Stimulated activated CD8-positive, alpha-beta memory T cell treated with anti-CD3 and anti-CD28 coated beads, Interleukin-7, amount 100 ng/mL, for 1 hour (primary cell): ENCODE results near the gene NANOS2.

ENCODE experiments used
- DNase-seq, 2 donors: peaks; one replicate each; pipeline ENCODE4 v3.0.0-alpha.2; 2020; ENCODE audit warnings: low read depth in 2 of 2

NANOS2 gene

DNA sequence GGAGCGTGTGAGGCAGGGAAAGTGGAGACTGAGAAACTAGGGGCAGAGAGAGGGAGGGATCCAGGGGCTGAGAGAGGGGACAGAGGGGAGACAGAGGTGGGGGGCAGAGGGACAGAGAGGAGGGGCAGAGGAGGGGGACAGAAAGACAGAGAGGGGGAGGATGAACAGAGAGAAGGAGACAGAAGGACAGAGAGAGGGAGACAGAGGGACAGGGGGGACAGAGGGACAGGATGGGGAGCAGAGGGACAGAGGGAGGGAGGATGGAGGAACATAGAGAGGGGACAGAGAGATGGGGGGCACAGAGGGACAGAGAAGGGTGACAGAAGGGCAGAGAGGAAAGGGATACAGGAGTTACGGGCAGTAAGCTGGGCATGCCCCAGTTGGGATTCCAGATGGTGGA lies 14.7 kb upstream of the NANOS2 start:
- DNase-seq = no peak

DNA sequence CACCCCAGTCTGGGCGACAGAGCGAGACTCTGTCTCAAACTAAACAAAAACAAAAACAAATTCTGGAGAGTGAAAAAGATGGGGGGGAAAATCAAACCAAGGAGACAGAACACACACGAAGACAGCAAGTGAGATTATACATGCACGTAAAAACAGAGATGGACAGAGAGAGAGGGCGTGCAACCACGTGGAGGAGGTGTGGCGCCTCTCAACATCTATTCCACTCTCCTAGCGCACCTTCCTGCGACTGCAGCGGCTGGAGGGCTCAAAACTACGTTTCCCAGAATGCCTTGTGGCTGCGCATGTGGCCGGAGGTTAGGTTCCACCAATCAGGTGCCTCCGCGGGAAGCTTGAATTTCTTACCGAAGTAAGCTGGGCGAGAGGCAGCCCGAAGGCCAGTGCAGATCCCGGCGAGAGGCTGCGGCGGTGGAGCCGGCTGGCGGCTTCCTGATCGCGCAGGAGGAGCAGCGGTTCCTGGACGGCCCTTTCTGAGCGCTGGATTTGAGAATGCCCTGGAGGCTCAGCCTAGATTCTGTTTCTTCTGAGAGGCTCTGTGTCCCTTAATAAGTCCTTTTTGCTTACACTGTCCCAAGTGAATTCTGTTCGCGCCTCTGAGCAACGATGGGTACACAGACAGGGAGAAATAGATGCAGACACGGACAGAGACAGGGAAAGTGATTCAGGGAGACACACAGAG lies 13.1 kb upstream of the NANOS2 start:
- DNase-seq = peak; percentile 69 to 78

DNA sequence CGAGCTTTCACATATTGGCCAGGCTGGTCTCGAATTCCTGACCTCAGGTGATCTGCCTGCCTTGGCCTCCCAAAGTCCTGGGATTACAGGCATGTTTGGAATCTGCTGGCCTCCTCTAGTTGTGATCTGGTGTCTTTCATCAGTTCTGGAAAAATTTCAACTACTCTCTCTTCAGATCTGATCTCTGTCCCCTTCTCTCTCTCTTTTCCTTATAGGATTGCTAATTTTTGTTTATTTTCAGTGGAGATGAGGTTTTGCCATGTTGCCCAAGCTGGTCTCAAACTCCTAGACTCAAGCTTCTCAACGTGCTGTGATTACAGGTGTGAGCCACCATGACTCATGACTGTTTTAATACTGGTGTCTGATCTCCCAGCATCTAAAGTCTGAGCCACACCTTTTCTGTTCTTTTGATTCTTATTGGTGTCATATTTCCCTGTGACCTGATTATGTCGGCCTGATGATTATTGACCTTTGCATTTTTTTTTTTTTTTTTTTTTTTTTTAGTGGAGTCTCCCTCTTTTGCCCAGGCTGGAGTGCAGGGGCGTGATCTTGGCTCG lies 10.4 kb upstream of the NANOS2 start:
- no peak for DNase-seq

DNA sequence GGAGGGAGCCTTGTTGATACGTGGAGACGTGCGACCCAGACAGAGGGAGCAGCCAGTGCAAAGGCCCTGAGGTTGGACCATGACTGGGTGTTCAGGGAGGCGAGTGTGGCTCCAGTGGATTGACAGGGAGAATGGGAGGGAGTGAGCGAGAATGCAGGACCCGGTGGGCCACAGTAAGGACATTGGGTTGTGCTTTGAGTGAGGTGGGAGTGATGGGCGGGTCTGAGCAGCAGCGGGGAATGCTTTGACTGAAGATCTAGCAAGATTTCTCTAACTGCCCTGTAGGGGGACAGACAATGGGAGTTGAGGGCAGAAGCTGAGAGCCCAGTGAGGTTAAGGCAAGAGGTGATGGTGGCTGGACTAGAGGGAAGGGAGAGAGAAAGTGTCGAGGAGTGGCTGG lies 7.7 kb upstream of the NANOS2 start:
- no peak for DNase-seq

DNA sequence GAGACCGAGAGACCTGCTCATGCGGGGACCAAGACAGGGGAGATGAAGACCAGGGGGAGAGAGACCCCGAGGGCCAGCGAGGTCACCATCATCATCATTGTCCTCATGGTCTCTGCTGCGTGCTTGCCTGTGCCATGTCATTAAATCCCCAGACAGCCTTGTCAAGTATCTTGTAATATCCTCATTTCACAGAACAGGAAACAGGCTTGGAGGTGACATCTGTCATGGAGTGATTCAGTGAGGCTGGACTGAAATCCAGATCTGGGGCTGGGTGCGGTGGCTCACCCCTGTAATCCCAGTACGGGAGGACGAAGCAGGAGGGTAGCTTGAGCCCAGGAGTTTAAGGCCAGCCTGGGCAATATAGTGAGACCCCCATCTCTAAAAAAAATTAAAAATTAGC lies 5.9 kb upstream of the NANOS2 start:
- DNase-seq = no peak

DNA sequence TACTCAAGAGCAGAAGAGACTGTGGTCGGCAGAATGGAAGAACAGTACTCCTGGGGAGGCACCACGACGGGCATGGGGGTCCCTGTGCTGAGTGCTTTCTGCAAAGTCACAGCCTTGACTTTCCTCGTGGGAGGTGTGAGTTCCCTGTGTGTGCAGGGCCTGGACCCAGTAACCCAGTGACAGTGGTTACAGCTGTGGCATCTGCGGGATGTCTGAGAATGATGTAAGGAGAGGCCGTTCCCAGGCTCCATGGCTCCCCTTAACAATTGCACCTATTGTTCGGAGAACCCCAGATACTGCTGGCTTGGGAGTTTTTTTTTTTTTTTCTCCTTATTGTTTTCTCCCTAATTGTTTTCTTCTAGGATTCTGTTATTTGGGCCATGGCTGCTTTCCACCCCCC lies 5.1 kb upstream of the NANOS2 start:
- no peak for DNase-seq

DNA sequence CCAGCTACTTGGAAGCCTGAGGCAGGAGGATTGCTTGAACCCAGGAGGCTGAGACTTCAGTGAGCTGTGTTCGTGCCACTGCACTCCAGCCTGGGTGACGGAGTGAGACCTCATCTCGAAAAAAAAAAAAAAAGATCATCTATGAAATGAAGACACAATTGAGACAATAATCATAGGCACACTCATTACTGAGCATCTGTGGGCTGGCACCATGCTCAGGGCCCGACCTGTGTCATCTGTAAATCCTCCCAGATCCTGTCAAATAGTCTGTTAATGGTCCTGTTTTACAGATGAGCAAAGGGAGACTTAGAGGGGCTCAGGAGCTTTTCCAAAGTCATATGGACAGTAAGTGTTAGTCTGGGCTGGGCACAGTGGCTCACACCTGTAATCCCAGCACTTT lies 4.1 kb upstream of the NANOS2 start:
- DNase-seq = no peak

DNA sequence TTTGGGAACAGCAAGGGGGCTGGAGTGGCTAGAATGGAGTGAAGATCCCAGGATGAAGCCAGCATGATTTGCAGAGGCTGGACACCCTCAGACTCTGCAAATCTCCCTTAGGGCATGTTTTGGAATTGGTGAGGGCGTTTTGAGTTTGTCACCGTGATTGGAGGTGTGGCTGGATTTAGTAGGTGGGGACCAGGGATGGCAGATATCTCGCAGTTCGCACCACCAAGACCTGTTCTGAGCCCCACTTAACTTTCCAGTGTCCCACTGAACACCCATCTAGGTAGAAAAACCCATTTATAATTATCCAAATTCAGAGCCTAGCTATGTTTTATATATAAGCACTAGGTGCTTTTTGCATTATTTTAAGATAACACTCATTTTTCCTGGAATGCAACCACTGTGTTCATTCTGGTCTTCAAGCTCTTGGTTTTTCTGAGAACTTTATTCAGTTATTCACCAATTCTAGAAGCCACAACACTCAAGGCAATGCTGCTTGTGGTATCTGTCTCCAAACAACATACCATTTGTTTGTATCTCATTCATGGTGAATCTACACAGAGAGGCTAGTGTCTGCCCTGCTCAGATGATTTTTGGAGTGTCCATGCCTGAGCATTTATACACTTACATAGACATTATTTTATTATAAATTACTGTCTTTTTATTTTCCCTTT lies 3.0 kb upstream of the NANOS2 start:
- no peak for DNase-seq

DNA sequence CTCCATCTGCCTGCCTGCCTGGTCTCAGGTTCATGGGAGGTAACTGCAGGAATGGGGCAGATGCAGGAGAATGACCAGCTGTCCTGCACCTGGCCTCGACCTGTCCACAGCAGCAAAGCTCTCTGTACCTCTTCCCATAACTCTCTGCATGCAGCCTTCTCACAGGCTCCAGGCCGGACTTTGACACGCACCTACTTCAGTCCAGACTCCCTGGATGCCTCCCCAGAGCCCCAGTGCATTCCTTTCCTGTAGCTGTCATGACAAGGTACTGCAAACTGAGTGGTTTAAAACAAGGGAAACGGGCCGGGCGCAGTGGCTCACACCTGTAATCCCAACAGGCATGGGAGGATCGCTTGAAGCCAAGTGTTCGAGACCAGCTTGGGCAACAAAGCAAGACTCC lies 3.3 kb downstream of the NANOS2 start:
- no peak for DNase-seq

DNA sequence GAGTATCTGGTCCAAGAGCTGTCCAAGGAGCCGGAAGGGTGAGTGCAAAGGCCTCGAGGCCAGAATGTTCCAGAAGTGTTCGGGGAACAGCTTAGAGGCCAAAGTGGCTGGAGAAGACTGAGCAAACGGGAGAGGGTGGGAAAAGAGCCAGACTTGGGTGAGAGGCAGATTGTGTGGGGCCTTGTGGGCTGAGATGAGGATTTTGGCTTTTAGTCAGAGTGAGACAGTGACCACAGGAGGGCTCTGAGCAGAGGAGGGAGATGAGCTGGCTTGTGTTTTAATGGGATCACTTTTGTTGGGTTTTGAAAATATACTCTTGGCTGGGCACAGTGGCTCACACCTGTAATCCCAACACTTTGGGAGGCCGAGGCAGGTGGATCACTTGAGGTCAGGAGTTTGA lies 5.6 kb downstream of the NANOS2 start:
- DNase-seq = no peak

DNA sequence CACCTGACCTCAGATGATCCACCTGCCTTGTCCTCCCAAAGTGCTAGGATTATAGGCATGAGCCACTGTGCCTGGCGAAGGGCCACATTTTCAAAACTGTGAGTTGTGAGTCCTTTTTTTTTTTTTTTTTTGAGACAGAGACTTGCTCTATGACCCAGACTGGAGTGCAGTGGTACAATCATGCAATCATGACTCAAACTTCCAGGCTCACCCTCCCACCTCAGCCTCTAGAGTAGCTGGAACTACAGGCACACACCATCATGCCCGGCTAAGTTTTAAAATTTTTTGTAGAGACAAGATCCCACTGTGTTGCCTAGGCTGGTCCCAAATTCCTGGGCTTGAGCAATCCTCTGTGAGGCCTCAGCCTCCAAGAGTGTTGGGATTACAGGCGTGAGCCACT lies 8.4 kb downstream of the NANOS2 start:
- no peak for DNase-seq

DNA sequence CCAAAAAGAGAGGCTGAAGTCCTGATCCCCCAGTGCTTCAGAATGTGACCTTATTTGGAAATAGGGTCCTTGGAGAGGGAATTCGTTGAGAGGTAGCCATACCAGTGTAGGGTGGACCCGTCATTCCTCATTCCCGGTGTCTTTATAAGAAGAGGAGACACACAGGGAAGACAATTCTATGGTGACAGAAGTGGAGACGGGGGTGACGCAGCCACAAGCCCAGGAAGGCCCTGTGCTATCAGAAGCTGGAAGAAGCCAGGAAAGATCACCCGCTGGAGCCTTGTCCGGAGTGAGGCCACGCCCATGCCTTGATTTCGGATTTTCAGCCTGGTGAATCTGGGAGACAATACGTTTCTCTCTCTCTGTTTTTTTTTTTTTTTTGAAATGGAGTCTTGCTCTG lies 9.6 kb downstream of the NANOS2 start:
- no peak for DNase-seq

DNA sequence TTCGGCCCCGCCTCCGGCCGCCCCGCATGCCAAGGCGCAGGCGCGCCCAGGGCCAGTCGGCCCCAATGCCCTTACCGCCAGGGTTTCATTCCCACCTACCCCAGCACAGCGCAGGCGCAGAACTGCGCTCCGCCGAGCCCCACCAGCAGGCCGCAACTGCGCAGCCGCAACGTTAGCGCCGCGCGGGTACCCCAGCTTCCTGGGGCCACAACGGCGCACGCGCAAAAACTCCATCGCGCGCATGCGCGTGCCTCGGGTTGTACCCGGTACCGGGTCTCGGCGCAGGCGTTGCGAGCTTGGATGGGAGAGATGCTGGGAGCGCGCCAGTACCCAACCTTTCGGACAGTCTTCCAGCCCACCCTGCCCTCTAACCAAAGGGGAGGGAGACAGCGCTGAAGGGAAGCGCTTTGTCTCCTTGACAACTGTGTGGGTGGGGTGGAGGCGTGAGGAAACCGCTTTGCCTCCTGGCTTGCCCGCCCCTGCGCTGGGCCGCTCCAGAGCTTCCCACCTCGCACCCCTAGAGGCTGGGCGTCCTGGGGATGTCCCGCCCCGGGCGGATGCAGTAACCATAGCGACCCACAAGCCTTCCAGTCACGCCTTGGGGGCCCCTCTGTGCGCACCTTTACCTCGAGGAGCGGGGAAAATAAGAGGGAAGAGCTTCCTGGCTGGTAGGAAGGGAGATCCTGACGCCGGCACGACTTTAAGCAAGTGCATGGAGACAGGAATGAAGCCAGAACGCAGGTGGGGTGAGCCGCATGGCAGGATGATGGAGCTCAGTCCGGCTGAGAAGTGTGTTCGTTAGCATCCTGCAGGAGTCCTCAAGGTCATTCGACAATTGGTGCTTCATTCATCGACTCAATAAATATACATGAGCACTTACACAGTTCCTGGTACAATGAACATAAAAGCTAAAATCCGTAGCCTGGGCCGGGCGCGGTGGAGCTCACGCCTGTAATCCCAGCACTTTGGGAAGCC lies 11.6 kb downstream of the NANOS2 start:
- peak; percentile 99 for DNase-seq

DNA sequence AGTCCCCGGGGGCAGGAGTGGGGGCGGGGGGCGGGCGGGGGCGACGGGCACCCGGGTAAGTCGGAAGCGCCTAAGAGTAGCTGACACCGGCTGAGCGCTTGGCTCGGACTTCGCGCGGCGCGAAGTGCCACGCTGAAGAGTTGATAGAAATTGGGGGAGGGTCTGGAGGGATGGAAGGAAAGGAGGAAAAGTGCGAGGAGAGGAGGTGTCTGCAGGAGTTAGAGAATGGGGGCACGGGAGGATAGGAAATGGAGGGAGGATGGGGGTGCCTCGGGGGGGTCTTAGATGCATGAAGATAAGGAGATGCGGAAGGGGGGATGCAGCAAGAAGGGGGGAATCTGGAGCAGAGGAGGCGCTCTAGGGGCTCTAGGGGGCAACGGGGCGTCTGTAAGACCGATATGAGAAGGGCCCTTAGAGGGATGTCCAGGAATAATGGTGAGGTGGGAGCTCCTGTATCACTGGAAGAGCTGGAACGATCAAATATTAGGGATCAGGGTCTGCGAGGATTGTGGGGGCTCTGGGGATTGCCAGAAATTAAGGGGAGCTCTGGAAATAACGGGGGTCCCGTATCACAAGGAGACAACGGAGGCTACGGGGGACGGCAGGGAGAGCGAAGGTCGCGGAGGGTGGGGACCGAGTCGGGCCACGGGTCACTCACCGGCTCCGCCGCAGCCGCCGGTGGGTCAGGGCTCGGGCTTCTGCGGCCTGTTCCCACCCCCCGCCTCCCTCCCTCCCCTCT lies 12.5 kb downstream of the NANOS2 start, which contains the start of gene MYPOP:
TSS of gene MYPOP (minus strand) at position 702 of the 739 bp plus-strand sequence. CDS start 840 bp downstream, outside the sequence.
- no peak for DNase-seq

DNA sequence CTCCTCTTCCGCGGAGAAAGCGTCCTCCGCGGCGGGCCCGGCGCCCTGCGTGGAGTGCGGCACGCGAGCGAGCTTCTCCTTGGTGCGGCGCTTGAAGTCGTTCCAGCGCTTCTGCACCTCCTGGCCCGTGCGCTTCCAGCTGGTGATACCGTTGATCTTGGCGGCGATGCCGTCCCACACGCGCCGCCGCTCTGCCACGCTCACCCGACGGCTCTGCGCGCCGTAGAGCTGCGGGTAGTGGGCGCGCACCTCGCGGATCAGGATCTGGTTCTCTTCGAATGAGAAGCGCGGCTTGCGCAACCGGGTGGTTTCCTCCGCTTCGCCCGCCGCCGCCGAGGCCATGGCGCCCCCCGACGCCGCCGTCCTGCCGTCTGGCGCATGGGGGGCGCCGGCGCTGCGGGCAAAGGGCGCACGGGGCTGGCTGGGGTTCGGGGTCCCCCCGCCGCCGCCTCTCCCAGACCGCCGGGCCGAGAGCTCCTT lies 13.1 kb downstream of the NANOS2 start:
- DNase-seq = no peak

DNA sequence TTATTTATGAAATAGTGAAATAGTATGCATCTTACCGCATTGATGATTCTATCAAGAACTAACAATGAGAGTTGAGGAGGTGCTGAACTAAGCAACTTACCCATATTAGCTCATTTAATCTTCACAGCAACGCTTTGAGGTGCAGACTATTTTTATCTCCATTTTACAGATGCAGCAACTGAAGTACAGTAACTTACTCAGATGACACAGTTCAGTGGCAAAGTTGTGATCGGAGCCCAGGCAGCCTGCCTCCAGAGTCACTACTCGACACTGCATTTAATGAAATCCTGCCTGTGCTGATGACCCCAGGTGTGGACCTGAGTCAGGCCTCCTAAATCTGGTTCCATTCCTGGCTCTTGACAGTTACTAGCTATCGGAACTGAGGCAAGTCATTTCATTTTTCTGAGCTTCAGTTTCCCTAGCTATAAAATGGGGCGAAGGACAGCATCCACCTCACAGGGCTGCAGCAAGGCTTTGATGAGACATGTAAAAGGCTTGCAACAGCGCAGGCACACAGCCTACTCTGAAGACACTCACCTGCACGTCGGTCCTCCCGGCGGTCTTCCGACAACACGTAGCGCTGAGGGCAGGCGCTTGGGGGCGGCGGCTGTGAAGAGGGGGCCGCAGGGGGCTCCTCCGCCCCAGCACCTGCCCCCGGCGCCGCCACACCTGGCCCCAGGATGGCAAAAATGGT lies 13.7 kb downstream of the NANOS2 start:
- DNase-seq = no peak

DNA sequence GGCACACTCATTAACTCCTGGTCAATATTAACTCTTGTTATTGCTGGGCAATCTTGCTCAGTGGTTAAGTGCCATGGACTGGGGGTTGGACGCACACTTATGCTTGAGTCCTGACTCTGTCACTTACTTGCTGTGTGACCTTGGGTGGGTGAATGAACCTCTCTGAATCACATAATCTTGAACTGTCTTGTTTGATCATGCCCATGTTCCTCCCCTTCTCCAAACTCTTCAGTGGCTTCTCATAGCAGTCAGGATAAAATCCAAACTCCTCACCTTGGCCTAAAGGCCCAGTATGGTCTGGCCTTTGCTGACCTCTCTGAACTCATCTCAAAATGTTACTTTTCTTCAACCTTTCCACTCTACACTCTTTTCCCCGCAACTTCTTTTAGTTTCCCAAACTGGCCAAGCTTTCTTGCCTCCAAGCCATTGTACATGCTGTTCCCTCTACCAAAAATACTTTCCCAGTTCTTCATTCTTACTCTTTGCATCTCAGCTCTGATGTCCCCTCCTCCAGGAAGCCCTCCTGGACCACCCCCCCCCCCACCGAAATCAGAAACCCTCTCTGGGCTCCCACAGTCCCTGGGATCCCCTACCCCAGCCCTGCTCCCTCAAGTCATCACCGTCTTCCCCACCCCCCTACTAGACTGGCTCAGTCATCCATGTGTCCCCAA lies 14.5 kb downstream of the NANOS2 start:
- DNase-seq = no peak

DNA sequence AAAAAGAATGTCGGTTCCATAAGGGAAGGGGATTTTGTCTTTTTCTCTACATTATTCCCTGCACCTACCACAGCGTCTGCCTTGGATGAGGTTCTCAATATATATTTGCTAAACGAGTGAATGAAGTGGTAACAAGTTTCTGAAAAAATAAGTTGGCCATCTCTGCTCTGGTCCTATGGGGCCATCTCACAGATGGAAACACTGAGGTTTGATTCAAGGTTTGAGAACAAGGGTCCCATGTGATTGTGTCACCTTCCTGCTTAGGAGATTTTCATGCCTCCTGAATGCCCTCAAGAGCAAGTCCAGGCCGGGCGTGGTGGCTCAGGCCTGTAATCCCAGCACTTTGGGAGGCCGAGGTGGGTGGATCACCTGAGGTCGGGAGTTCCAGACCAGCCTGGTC lies 15.3 kb downstream of the NANOS2 start:
- no peak for DNase-seq

DNA sequence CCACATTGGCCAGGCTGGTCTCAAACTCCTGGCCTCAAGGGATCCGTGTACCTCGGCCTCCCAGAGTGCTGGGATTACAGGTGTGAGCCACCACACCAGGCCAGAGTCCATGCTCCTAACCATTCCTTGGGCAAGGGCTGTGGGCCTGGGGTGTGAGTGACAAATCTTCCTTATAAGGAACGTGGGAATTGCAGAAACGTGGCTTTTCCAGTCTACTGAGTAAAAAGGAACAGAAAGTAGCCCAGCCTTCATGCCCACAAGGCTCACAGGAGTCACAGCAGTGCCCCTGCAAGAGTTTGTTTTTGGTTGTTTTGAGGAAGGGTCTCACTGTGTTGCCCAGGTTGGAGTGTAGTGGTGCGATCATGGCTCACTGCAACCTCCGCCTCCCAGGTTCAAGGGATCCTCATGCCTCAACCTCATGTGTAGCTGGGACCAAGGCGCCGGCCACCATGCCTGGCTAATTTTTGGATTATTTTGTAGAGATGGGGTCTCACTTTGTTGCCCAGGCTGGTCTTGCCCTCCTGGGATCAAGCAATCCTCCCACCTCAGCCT lies 17.2 kb downstream of the NANOS2 start:
- no peak for DNase-seq
